ENCODE data around the gene AMOT.

Gene AMOT

GRCh38 chrX:112835019-112835418, 5.6 kb downstream of the AMOT start:
- no peak for DNase-seq

GRCh38 chrX:112834031-112834845, 6.4 kb downstream of the AMOT start:
- peak; percentile 13 for DNase-seq

- DNase-seq = no peak
These were observed 8.0 kb downstream of the AMOT start for GRCh38 chrX:112832481-112833095.

- no peak for DNase-seq
These were observed 10.1 kb downstream of the AMOT start for GRCh38 chrX:112830540-112830939.

- no peak for DNase-seq
These were observed 13.2 kb downstream of the AMOT start for GRCh38 chrX:112827292-112827903.

- DNase-seq = no peak
These were observed 14.6 kb downstream of the AMOT start for GRCh38 chrX:112826023-112826422.

GRCh38 chrX:112822892-112823291, 17.7 kb downstream of the AMOT start:
- DNase-seq = no peak

GRCh38 chrX:112820364-112821268, 20.0 kb downstream of the AMOT start:
- no peak for DNase-seq

GRCh38 chrX:112819813-112820212, 20.8 kb downstream of the AMOT start:
- DNase-seq = no peak

- peak; percentile 47 for DNase-seq
These were observed 21.5 kb downstream of the AMOT start for GRCh38 chrX:112819008-112819640.

GRCh38 chrX:112818114-112819007, 22.3 kb downstream of the AMOT start:
- DNase-seq = no peak

GRCh38 chrX:112816908-112817307, 23.7 kb downstream of the AMOT start:
- DNase-seq = no peak

- DNase-seq = no peak
These were observed 26.1 kb downstream of the AMOT start for GRCh38 chrX:112814496-112814895.

- DNase-seq = no peak
These were observed 27.9 kb downstream of the AMOT start for GRCh38 chrX:112812741-112813140.

- DNase-seq = no peak
These were observed 31.9 kb downstream of the AMOT start for GRCh38 chrX:112808651-112809195.

GRCh38 chrX:112808007-112808406, 32.6 kb downstream of the AMOT start:
- no peak for DNase-seq

- DNase-seq = no peak
These were observed 37.6 kb downstream of the AMOT start for GRCh38 chrX:112803060-112803459.

- DNase-seq = no peak
These were observed 38.1 kb downstream of the AMOT start for GRCh38 chrX:112802541-112802940.

- no peak for DNase-seq
These were observed 39.5 kb downstream of the AMOT start for GRCh38 chrX:112800971-112801775.

GRCh38 chrX:112799425-112799824, 41.2 kb downstream of the AMOT start:
- no peak for DNase-seq

Data from amniotic stem cell (primary cell).